ENCODE data around the gene COL6A3.

COL6A3 gene

DNA sequence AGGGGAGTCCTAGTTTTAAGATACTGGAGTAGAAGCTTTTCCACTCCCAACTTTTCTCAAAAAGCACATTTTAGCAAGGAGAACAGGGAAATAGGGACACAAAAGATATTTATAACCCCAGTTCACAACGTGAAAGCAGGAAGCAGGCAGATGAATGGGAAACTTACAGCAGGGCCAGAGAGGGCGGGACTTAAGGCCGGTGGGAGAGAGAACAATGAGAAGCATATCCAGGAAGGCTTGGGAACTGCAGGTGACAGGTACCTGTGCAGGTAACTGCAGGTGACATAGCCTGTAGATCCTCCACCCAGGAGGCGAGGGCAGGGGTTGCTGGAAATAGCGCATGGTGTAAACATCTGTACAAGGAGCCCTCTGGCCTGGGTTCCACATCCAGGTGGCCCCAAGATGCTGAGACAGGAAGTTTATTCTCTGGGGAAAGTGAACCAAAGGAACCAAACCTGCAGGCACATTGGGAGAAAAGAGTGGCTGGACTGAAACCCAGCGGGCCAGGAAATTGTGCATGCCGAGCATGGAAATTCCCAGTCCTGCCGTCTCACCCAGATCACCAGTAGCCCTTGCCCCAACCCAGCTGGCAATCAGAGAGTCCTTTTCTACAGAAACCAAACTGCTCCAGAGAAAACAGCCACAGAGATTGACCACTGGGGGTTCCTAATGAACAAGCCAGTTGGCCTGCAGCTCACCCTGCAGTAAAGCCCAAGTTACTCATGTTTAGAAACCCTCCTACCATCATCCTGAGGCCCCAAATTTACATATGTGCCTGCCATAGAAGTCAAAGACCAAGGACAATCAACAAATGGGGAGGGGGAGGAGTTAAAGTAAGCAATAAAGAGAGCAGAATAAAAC lies 24.3 kb upstream of the COL6A3 start:
- DNase-seq = no peak

DNA sequence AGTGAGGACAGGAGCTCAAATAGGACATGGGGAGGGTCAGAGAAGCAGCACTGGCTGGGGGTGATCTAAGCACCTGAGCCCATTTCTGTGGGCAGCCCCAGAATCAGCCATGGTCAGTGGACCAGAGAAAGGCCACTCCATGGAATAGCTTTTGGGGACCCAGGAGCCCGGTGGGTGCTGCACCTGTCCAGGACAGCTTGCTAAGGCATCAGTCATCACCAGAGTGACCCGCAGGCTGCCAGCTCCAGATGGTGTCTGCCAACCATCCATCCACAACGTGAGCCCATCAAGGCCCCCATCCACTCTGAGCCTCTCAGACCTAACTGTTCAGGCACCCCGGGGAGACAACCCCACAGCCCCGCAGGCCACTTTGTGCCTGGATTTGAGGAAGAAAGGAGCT lies 23.6 kb upstream of the COL6A3 start:
- no peak for DNase-seq

DNA sequence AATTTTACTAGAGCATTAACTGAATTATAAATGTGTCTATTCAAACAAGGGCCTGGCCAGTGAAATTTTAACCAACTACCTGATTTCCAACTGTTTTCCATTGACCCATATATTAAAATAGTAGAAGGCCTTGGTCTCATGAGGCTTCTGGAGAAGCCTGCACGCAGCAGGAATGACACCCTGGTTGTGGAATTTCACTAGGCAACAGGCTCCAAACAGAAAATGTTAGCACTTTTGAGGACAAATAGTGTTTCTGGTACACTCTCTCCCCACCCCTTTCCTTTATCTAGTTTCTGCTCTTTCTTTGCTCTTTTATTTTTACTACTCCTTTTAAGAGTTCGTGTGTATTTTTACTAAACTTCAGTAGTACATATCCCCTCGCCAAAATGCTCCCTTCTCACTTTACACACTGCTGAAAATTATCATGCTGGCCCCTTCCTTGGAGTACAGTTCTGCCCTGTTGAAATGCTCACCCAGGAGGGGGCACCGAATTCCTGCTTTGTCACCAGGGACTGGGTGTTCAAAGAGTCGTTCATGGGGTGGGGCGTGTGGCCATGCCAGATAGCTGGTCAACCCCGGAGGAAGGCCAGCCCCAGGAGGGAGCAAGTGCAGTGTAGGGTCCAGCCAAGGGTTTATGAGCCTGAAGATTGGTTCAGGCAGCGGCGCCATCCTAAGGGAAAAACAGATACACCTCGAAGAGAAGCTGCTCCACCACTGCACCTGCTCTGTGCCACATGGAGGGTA lies 22.1 kb upstream of the COL6A3 start:
- no peak for DNase-seq

- DNase-seq = no peak
Observed at GRCh38 chr2:237434866-237435311, 20.9 kb upstream of the COL6A3 start.

GRCh38 chr2:237433920-237434676 lies 20.1 kb upstream of the COL6A3 start:
- DNase-seq = no peak

DNA sequence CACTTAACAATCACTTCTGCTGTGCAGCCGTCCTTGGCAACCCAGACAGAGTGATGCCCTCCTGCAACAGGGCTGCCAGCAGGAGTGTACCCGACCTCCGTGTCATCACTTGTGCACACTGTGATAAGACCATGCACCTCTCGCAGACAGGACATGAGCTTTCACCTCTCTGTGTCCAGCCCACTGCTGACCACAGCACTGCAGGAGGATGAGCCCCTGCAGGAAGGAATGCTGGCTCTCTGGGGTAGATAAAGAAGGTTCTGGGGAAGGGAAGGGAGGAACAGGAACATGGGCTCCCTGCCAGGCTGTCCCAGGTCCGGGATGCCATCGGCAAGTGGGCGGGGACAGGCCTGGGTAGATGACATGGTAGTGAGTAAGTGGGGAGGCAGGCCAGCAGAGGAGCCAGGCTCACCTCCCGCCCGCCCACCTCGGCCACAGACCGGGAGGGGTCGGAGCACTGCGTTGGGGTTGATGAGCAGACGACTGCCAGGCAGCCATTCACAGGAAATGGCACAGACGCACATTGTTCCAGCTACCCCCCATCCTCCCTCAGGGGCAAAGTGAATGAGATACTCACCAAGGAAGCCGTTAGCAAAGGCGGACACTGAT lies 18.6 kb upstream of the COL6A3 start:
- DNase-seq = no peak

GRCh38 chr2:237431837-237432236 lies 17.9 kb upstream of the COL6A3 start:
- DNase-seq = no peak

DNA sequence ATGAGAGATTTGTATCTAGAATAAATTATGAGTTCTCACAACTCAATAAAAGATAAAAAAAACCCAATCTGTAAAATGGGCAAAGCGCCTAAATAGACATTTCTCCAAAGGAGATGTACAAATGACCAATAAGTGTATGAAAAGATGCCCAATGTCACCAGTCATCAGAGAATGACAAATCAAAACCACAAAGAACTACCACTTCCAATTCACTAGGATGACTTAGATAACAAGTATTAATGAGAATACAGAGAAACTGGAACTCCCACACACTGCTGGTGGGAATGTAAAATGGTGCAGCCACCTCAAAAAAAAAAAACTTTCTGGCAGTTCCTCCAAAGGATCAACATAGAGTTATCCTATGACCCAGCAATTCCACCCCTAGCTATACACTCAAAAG lies 17.4 kb upstream of the COL6A3 start:
- no peak for DNase-seq

DNA sequence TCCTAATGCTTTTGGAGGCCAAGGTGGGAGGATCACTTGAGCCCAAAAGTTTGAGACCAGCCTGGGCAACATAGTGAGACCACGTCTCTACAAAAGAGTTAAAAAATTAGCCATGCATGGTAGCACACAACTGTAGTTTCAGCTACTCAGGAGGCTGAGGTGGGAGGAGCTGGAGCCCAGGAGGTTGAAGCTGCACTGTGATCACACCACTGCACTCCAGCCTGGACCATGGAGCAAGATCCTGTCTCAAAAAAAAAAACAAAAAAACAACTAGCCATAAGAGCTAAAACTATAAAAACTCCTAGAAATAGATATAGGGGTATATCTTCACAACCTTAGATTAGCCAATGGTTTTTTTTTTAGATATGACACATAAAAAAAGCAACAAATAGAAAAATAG lies 16.9 kb upstream of the COL6A3 start:
- no peak for DNase-seq

DNA sequence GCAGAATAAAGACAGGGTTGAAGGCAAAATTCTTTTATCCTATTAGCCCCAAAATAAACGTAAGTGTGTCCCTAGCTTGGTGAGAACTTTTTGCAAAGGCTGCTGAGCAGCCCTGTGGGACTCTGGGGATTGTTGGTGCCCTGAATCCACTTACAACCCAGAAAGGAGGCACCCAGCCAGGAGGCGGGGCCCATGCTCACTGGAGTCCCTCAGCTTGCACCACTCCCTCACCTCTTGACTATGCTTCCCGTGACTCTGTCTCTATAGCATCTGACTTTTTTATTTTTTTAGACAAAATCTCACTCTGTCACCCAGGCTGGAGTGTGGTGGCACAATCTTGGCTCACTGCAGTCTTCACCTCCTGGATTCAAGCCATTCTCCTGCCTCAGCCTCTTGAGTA lies 15.8 kb upstream of the COL6A3 start:
- DNase-seq = no peak

- no peak for DNase-seq
Observed at GRCh38 chr2:237427769-237428506, 14.0 kb upstream of the COL6A3 start.

GRCh38 chr2:237426517-237426916 lies 12.6 kb upstream of the COL6A3 start:
- DNase-seq = no peak

- no peak for DNase-seq
Observed at GRCh38 chr2:237425320-237425719, 11.4 kb upstream of the COL6A3 start.

- no peak for DNase-seq
Observed at GRCh38 chr2:237424544-237424943, 10.6 kb upstream of the COL6A3 start.

- no peak for DNase-seq
Observed at GRCh38 chr2:237423891-237424290, 9.9 kb upstream of the COL6A3 start.

DNA sequence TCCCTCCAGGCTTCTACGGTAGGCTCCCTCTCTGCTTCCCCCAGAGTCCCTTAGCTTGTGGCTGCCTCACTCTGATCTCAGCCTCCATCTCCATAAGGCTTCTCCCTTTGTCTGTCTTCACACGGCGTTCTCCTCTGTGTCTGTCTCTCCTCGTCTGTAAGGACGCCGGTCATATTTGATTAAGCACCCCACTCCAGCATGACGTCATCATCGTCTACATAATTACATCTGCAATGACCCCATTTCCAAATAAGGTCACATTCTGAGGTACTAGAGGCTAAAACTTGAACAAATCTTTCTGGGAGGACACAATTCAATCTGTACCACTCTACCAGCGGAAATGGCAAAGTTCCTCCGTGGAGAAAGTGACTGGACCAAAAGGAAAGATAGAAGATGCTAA lies 8.3 kb upstream of the COL6A3 start:
- DNase-seq = no peak

GRCh38 chr2:237421542-237422116 lies 7.7 kb upstream of the COL6A3 start:
- no peak for DNase-seq

DNA sequence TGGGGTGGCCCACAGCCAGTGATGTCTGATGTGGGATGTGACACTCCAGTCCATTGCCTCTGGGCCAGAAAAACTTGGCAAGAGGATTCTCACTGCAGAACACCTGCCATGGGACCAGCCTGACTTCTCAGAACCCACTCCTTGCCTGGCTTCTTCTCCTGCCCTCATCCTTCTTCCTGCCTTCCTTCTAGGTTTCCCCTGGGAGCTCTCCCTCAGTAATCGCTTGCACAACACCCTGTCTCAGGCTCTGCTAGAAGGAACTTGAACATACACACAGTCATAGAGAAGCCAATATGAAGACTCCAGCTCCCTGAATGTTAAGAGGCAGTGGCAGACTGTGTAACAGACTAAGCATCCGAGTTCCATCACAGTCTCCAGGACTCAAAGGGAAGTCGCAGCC lies 4.3 kb upstream of the COL6A3 start:
- no peak for DNase-seq

DNA sequence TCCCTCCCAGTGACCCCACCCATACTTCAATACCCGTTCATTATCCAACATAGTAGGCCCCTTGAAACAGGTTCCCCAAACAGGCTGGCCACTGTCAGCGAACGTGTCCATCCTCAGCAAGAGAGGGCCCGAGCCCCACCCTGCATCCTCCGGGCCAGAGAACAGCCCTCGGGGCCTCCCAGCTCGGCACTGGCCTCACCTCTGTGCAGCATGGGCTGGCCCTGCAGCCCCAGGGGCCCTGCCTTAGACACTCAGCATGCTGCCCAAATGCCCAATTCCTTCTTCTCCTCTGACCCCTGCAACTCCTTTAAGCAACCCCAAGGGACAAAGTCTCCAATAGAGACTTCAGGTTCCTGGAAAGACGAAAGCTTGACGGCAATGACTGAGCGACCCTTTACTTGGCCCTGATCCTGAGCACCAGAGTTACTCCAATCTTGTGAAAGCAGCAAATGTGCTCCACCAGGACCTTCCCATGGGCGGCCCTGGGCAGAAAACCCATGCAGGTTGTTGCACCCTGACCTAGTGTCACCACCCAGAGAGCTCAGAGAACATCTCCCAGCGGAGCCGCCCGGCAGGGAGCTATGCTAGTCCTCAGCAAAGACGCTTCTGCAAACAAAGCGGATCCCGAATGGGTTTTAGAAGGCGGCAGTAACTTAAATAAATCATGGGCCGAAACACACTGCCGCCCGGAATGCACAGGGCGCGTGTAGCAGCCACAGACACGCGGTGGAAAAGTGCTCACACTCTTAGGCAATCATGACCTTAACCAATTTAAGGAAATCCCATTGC lies 782 bp downstream of the COL6A3 start:
- no peak for DNase-seq

- DNase-seq = no peak
Observed at GRCh38 chr2:237412646-237412987, 1.3 kb downstream of the COL6A3 start.
